Measurements from ENCODE around the gene BANK1.

DNA sequence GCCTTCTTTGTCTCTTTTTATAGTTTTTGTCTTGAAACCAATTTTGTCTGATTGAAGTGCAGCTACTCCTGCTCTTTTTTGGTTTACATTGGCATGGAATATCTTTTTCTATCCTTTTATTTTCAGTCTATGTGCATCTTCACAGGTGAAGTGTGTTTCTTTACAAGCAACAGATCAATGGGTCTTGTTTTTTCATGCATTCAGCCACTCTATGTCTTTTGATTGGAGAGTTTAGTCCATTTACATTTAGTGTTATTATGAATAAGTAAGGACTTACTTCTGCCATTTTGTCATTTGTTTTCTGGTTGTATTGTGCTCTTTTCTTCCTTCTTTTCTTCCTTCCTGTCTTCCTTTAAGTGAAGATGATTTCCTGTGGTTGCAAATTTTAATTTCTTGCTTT is 330.3 kb downstream of the BANK1 start:
- TF ChIP-seq, protein P1, sequence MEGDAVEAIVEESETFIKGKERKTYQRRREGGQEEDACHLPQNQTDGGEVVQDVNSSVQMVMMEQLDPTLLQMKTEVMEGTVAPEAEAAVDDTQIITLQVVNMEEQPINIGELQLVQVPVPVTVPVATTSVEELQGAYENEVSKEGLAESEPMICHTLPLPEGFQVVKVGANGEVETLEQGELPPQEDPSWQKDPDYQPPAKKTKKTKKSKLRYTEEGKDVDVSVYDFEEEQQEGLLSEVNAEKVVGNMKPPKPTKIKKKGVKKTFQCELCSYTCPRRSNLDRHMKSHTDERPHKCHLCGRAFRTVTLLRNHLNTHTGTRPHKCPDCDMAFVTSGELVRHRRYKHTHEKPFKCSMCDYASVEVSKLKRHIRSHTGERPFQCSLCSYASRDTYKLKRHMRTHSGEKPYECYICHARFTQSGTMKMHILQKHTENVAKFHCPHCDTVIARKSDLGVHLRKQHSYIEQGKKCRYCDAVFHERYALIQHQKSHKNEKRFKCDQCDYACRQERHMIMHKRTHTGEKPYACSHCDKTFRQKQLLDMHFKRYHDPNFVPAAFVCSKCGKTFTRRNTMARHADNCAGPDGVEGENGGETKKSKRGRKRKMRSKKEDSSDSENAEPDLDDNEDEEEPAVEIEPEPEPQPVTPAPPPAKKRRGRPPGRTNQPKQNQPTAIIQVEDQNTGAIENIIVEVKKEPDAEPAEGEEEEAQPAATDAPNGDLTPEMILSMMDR (conservative IDR thresholded peaks at IDR 0.05), result no peak
- no peak for TF ChIP-seq EZH2 (IDR thresholded peaks at IDR 0.05; ENCODE audit: low read depth)

All from PC-9 (cell line).